ENCODE measurements around the gene RPTOR.

RPTOR gene

DNA sequence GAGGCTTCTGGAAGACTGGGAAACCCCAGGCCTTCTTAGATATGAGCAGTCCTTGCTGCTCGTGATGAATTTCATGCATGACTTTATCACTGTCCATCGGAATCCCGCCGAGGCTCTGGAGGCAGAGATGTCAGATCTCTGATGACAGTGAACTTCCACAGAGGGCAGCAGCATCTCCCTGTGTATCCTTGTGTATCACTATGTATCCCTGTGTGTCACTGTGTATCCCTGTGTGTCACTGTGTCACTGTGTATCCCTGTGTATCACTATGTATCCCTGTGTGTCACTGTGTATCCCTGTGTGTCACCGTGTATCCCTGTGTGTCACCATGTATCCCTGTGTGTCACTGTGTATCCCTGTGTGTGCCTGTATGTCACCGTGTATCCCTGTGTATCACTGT lies 286.9 kb downstream of the RPTOR start:
- no peak for DNase-seq (ENCODE audit: low read depth in 2 of 2)

DNA sequence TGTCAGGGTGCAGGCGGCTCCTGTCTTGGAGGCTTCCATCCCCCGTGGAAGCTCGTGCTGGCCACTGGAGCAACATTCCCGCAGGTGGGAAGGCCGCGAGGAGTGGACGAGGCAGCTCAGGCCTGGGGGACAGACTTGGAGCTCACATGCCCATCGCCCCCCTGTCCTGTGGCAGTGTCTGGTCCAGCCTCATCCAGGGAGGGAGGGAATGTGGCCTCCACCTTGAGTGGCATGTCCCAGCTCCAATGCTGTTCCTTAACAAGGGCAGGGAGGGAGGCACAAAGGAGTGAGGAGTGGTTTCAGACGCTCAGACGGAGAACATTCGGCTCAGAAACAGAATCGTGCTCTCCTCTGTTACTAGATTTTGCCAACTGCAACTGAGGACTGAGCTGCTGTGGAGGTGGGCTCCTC lies 287.6 kb downstream of the RPTOR start:
- DNase-seq (ENCODE audit: low read depth in 2 of 2) = peak in 1 of 2 experiments; percentile 36

DNA sequence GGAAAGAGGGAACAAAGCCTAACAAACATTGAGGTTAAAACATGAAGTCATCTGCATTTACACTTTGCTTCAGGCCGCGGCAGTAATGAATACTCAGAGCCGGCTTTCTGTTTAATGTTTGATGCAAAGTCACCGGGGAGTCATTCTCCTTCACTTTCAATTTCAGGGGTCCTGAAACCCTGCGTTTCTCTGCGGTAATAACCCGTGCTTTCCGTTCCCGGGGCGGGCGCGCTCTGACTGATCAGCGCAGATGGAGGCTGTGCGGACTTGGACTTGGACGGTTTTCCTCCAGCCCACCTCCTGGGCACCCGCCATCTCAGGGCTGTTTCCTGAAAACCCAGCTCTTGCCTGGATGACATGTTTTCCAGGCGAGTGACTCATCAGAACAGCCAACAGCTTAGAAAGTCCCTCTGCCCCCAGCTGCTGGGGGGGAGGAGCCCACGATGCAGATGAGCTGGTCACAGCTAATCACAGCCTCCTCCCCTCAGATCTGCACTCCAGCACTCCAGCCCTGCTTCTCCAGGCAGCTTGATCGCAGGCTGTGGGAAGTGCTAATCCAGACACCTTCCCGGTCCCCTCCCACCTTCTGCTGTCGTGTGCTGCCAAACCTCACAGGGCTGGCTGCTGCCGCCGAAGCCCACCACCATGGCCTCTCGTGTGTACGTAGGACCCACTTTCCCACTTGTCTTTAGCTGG lies 288.4 kb downstream of the RPTOR start:
- DNase-seq (ENCODE audit: low read depth in 2 of 2) = peak; percentile 96

DNA sequence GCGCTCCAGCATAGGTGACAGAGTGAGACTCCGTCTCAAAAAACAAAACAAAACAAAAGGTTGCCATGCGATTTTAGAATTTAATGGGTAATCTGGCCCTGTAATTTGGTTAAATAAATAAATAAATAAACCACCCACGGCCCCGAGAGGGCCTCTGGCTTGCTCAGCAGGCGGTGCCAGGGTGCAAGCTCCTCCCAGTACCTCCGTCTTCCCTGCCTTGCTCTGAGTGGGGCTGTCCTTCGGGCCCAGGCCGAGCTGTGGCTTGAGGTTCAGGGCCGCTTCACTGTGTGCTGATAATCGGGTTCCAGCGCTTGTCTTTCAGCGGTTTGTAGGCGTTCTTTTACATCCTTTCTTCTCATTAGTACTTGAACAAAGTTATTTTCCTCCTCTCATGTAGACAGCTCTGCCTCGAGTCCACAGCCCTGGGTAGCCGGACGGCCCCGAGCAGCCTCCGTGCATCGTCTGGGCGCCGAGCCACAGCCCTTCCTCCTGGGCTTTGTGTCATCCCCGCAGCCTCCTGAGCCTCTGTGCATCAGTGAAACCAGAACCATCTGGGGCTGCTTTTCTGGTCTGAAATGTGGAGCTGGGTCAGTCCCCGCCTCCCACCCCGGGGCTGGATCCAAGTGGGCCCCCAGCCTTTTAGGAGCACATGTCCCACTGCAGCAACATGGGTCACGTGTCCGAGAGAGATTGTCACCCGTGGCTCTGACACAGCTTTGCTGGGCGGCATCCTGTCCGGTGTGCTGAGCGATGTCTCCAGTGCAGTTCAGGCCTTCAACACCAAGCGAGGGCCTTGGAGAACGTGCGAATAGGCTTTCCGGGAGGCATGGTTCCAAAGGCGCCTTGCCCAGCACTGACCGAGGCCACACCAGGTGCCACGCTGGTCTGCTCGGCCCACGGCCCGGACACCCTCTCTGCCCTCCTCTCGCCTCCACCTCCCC lies 289.6 kb downstream of the RPTOR start:
- DNase-seq (ENCODE audit: low read depth in 2 of 2) = peak in 1 of 2 experiments; percentile 53

DNA sequence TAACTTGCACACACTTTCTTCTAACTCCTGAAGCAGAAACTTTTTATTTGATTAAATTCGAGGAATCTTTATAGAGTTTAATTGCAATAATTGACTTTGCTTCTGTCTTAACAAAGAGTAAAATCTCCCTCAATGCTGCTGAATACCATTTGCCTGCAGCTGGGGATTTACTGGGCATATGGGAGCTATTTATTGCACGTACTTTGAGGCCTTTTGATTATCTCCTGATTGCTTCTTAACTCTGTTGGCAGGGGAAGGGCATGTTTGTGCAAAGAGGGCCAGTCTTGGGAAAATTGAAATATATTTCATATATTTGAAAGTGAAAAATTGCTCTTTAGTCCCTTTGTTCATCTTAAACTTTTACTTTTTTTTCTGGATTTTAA lies 290.2 kb downstream of the RPTOR start:
- DNase-seq (ENCODE audit: low read depth in 2 of 2) = no peak

DNA sequence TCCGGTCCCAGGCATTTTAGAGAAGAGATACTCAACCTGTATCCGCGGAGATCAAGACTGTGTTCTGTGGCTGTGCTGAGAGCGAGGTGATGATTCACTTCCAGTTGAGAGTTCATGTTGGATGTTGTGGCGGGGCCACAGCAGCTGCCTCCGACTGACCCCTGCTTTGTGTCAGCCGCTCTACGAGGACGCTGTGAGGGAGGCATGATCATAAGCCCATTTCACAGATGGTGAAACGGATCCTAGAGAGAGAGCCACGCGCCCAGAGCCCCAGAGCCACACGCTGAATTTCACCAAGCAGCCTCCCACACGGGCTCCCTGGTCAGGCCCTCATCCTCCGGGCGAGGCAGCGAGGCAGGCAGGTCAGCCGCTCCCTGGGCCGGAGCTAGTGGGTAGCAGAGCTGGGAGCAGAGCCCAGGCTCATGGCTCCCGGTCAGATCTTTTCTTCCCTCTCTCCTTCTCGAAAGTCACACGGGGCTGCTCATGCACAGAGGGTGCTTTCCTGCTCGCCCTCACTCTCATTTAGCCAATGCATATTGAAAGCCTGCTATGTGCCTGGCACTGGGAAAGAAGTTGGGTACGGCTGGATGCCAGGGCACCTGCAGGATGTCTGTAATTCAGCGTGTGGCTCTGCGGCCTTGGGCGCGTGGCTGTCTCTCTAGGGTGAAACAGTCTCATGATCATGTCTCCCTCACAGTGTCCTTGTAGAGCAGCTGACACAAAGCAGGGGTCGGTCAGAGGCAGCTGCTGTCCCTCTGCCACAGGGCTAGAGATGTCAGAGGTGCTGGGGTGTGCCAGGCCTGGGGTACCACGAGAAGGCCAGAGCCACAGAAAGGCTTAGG lies 291.4 kb downstream of the RPTOR start:
- DNase-seq (ENCODE audit: low read depth in 2 of 2) = no peak

DNA sequence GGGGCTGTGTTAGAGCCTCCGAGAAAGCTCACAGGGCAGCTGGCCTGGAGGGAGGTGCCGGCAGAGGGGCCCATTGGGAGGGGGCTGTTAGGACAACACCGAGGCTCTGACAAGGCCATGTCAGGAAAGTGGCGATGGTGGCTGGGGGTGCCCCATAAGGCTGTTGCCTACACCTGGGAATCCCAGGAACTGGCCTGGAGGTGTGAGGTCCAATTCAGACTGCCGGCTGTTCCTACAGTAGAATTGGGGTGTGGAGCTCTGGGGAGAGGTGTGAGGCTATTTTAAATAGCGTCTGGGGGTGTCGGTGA lies 292.0 kb downstream of the RPTOR start:
- DNase-seq (ENCODE audit: low read depth in 2 of 2) = no peak

DNA sequence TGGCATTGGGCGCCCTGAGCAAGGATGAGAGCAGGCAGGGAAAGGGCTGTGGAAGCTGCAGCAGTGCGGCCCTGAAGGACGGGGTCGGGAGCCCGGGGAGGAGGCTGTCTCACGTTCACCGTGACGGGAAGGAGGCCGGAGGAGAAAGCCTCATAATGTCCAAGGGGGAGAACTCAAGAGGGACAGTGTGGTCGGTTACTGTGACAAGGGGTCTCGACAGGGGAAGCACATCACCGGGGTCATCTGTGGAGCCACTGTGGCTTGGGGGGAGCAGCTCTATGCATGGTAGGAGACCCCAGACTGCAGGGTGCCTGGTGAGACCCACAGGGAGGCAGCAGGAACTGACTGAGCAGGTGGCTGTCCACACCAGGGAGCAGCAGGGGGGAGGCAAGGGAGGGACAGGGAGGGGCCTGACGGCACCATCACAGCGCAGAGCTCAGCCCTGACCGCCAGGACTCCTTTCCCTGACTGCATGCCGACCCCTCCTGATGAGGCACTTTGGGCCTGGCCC lies 292.4 kb downstream of the RPTOR start:
- no peak for DNase-seq (ENCODE audit: low read depth in 2 of 2)

DNA sequence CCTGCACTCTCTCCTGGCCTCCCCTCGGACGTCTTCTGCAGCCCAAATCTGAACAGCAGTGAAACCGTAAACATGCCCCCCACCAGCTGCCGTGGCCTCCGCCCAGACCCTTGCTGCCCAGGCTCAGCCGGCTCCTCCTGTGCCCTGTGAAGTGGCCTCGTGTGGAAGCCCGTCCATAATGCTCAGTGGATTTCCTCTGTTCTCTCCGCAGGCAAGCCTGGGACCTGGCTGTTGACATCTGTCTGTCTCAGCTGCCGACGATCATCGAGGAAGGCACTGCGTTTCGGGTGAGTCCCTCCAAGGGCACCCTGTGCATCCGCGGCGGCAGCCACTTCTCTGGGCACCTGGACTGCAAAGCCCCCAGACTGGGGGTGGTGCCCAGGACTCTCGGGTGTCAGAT lies 293.1 kb downstream of the RPTOR start:
- no peak for DNase-seq (ENCODE audit: low read depth in 2 of 2)

DNA sequence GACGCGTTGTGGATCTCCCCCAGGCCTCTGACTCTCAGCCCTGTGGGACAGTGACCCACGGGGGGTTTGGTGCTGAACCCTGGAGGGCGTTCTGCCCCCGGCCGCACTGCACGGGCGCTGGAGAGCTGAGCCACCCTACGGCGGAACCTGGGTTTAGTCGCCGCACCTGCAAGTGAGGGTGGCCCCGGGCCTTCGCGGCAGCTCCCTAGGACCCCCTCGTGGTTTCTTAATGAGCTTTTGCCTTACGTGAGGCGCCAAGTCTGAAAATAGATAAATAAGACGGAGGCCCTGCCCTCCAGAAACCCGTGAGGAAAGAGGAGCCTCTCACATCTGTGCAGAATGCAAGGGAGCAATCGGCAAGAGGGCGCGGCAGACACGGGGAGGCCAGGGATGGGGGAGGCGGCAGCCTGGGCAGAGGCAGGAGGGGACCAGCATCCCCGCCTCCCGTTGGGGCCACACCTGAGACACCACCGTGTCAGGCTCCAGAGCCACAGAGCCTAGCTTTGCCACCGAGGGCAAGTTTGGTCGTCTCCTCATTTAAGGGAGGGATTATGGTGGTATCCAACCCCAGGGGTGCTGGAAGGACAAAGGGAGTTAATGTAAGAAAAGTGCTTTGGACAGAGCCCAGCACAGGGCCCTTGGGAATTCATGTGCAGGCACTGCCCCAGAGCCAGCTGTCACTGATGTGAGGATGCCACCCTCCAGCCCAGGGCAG lies 293.8 kb downstream of the RPTOR start:
- no peak for DNase-seq (ENCODE audit: low read depth in 2 of 2)

DNA sequence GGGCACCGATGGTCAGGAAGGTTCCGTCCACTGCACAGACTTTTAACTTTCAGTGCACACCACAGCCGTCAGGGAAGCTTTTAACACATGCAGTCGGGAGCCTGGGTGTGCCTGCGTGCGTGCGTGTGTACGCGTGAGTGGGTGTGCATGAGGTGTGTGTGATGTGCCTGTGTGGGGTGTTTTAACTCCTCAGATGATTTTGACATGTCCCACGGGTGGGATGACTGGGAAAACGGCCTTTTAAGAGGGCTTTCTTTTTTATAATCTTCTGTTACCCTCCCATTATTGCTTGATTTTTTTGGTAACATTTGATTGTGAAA lies 294.3 kb downstream of the RPTOR start:
- no peak for DNase-seq (ENCODE audit: low read depth in 2 of 2)

DNA sequence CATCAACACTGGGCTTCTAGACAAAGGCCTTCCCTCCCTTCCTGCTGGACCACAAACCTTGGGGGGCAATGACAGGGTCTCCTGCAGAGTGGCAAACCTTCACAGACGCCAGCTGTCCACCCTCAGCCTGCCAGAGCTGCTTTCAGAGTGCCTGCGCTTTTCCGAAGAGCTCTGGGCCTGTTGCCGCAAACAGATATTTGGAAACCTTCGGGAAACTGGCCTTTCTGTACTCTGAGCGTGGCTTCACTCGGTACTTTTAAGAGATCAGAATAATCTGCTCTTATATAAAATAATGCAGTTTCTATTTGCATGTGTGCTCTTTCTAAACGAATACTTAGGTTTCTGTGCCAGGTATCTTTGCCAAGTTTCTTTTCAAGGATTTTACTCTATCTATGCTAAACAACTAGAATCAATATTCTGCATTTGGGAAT lies 294.9 kb downstream of the RPTOR start:
- DNase-seq (ENCODE audit: low read depth in 2 of 2) = no peak

DNA sequence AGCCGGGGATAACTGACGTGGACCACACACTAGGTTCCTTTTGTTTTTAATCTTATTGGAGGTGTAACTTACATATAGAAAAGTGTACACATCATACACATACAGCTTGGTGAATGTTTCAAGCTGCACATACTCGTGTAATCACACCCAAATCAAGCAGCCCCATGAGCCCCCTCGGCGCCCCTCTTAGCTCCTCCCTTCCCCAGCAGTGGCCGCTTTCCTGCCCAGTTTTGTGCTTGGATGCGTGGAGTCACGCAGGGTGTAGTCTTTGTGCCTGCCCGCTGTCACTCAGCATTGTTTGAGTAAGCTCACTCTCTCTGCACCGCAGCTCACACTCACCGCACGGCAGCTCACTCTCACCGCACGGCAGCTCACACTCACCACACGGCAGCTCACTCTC lies 295.3 kb downstream of the RPTOR start:
- no peak for DNase-seq (ENCODE audit: low read depth in 2 of 2)

DNA sequence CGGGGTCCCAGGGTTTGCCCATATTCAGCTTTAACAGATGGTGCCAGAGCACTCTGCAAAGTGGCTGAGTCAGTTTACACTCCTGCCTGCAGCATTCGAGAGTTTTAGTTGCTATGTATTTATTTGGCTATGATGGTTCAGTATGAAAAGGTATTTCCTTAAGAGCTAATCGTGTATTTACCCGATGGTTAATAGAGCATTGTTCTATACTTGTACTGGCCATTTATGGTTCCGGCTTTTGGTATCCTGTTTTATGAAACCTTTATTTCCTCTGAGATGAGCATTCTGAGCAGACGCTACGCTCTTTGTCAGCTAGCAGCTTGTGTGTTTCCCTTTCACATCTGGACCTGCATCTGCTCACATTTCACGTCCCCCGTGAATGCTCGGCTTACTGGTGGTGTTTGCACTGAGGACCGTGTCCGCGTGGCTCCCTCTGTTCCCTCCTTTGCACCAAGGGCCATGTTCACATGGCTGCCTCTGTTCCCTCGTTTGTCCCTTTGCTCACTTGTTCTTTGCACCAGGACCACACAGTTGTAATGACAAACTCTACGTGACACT lies 297.9 kb downstream of the RPTOR start:
- DNase-seq (ENCODE audit: low read depth in 2 of 2) = no peak

DNA sequence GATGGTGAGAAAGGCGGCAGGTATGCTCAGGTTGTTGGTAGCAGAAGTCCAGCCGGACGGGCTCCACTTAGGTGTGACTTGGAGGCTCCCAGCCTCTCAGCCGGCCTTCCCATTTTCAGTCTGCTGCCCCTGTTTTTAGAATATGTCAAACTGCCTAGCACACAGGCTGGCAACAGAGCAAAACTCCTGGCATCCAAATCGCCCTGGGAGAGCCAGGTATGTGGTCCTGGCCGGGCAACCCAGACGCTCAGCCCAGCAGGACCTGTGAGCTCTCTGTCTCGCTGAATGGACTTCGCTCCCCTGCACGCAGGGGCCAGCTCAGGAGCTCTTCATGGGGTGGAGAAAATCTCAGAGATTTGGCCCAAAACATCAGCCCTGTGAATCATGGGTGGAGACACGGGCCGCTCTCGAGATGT lies 299.1 kb downstream of the RPTOR start:
- no peak for DNase-seq (ENCODE audit: low read depth in 2 of 2)

DNA sequence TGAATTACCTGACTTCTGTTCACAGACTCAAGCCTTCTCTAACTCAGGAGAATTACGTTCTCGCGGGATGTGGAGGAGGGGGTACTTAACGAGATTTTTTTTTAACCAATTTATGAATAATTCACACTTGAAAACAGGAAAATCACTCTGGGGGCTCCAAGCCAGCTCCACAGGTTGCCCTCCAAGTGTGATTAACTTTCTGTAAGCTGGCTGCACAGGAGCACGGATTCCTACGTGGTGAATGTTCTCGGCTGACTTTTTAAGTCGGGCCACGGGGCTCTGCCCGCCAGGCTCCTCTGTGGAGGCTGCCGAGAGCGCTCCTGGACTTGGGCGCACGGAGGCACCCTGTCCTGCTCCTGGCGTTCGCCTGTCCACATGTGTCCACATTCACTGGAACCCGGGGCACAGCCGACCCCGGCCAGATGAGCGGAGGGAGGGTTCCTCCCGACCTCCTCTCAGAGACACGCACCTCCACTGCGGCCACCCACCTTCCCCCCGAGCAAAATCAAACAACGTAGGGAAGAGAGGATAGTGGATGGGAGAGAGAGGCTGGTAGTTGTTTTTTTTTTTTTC lies 299.9 kb downstream of the RPTOR start:
- DNase-seq (ENCODE audit: low read depth in 2 of 2) = no peak

DNA sequence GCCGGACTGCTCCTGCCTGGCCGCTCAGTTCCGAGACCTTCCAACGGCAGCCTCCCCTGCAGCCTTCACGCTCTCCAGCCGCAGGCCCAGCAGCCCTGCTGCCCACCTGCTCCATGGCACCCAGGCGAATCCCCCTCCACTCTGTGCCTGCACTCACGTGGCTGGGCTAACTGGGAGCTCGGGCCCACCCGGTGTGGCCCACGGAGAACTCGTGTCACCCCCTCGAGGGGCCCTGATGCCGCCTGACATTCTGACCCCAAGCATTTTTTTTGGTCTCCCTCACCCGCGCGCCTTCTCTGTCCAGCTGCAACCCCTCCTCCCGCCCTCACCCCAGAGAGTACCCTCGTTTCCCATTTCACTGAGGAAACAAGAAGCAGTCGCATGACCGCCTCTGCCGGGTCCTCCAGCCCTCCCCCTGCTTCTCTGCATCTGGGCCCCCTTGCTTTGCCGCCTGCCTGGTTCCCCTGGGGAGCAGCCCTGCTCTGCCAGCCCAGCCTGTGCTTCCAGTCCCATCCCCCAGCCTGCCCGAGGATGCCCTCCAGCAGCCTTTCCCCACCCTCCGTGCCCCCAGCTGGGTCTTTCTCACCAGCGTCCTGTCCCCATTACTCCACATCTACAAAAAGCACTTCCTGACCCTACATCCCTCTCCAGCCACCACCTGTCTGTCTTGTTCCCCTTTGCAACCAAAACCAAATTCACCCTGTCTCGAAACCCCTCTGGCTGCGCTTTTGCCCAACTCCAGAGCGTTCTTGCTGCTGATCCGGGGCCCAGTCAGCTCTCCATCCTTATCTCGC lies 300.6 kb downstream of the RPTOR start:
- DNase-seq (ENCODE audit: low read depth in 2 of 2) = no peak

DNA sequence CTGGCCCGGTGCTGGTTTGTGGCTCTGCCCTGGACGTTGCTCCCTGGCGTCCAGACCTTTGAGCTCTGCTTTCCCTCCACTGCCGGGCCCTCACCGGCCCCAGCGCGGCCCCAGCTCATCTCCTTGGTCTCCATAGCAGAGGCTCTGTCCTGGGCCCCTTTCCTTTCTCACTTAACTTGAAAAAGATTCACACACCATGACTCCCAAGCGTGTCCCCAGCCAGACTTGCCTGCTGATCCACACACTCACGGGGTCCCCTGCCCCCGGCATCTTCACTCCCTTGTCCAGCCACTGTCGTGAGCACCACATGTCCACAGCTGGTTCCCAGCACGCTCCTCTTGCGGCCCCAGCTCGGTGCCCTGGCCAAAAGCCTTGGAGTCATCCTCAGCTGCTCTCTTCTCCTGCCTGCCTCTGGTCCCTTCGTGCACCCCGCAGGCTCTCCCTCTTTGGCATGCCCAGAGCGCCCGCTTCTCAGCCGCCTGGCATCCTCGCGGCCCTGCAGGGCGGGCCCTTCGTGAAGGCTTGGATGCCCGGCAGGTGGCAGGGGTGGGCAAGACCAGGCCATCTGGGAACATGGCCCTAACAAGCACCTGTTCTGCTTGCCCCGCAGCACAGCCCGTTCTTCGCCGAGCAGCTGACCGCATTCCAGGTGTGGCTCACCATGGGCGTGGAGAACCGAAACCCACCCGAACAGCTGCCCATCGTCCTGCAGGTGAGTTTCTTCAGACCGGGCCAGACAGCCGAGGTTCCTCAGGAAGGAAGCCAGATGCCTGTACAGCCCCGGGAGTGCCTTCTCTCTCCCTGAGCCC lies 301.4 kb downstream of the RPTOR start:
- DNase-seq (ENCODE audit: low read depth in 2 of 2) = no peak

DNA sequence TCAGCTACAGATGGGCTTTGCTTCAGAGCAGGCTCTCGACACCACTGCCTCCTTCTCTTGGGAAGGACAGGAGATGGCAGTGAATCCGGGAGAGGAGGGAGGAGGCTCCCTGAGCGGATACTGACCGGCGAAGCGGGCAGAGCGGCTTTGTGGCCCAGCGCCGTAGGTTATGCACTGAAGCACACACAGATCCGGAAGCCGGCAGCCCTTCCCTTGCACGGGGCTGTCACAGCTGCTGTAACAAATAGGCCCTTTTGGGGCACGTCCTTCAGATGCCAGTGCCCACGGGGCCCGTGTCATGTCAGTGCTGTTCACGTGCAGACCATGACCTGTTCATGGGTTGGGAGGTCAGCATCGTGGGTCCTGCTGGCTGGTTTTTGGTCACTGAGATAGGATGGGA lies 302.3 kb downstream of the RPTOR start:
- no peak for DNase-seq (ENCODE audit: low read depth in 2 of 2)

Data from fibroblast of skin of left biceps (primary cell).